SH-SY5Y (cell line): Measurements from ENCODE around the gene CRP.

ENCODE experiments used
- GATA2 ChIP-seq: IDR thresholded peaks from 2 replicates; pipeline ENCODE4 v1.6.1; 2011; ENCODE audit warnings: mild to moderate bottlenecking, low read depth, low read length
- GATA3 ChIP-seq: IDR thresholded peaks from 2 replicates; pipeline ENCODE4 v1.6.1; 2011; ENCODE audit warnings: low read depth, mild to moderate bottlenecking, low read length, moderate library complexity

DNA sequence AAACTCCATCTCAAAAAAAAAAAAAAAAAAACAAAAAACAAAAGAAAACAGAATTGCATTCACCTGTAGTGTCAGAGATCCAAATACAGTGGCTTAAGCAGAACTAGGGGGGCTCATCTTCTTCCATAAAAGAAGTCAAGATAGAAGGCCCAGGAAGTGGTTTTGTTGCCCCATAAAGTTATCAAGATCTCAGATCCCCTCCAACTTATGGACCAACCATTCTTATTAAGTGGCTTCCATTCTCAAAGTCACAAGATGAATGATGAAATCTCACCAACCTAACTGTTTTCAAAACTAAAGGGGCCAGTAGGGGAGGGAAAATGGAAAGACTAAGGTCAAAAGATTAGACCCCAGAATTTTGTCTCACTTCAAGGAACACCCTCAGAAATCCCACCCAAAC, 36.2 kb upstream of the CRP start:
- TF ChIP-seq GATA2, result no peak
- no peak for TF ChIP-seq GATA3
